ENCODE measurements around the gene CNNM2.

Gene CNNM2

DNA sequence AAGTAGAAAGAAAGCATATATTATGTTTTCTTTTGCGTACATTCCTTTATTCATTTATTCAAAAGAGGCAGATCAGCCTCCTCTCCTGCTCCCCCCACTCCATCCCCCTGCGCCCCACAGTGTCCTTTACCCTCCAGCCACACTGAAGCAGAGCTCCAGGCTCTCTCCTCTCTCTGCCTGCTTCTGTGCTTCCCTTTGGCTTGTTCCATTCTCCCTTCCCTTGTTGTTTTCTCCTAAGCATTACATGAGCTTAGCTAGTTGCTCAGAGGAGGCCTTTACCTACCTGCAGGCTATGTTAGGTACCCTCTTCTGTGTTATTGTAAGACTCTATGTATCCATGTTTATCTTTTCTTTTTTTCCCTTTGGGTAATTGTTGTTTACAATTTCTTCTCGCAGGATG is 27.4 kb downstream of the CNNM2 start:
- no peak overlapping the region for H3K4me3 ChIP-seq (ENCODE audit: low read length)
- no peak overlapping the region for H3K27ac ChIP-seq (ENCODE audit: low read length)
- DNase-seq (ENCODE audit: low read depth, low spot score), result no peak
- no CpG with 5 or more reads among the region's 3 CpGs for WGBS (ENCODE audit: insufficient coverage, insufficient read length)
- H3K4me1 ChIP-seq (ENCODE audit: control insufficient read depth, insufficient read depth, low read length), result no peaks in the 10 kb centered on the region
- no peaks in the 10 kb centered on the region for H3K36me3 ChIP-seq (ENCODE audit: control insufficient read depth, insufficient read depth, low read length)
- no peaks in the 10 kb centered on the region for H3K9me3 ChIP-seq (ENCODE audit: control insufficient read depth, insufficient read depth, low read length)
- no peaks in the 10 kb centered on the region for H3K27me3 ChIP-seq (ENCODE audit: control insufficient read depth, insufficient read depth, low read length)

DNA sequence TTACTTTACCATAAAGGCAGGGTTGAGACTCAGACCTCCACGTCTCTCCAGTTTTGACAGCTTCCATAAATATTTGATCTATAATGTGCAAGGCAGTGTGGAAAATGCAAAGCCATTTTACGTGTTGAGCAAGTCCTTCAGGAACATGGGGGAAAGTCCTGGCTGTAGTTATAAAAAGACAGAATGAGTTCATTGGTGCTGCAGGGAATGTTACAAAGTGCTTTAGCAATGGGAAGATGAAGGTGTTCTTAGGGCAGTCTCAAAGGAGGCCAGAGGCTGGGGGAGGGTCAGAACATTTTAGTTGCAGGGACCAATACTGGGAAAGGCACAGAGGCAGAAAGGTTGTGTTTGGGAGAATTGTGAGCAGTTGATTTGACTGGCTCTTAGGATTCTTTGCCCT is 27.9 kb downstream of the CNNM2 start:
- no peaks in the 10 kb centered on the region for H3K9me3 ChIP-seq (ENCODE audit: control insufficient read depth, insufficient read depth, low read length)
- H3K27ac ChIP-seq (ENCODE audit: low read length), result no peak overlapping the region
- DNase-seq (ENCODE audit: low read depth, low spot score), result no peak
- no peaks in the 10 kb centered on the region for H3K27me3 ChIP-seq (ENCODE audit: control insufficient read depth, insufficient read depth, low read length)
- no peak overlapping the region for H3K4me3 ChIP-seq (ENCODE audit: low read length)
- WGBS (ENCODE audit: insufficient coverage, insufficient read length), result no CpG with 5 or more reads among the region's 2 CpGs
- H3K4me1 ChIP-seq (ENCODE audit: control insufficient read depth, insufficient read depth, low read length), result no peaks in the 10 kb centered on the region
- no peaks in the 10 kb centered on the region for H3K36me3 ChIP-seq (ENCODE audit: control insufficient read depth, insufficient read depth, low read length)

DNA sequence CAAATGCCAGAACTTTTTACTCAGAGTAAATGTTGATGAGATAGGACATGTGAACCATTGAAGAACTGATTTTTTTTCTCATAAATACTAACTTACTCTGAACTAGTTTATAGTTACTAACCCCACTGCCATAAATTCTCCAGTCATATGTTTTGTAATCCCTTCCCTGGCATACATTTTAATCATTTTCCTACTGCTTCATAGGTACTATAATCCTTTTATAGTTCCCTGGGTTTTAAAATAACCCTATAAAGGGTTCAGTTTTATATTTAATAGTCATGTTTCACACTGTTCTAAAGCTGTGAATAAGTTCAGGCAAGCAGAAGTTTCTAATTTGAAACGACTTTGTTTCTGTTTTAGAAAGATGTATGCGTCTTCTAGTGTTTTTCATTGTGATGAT is 28.9 kb downstream of the CNNM2 start:
- no CpG with 5 or more reads among the region's 2 CpGs for WGBS (ENCODE audit: insufficient coverage, insufficient read length)
- no peaks in the 10 kb centered on the region for H3K36me3 ChIP-seq (ENCODE audit: control insufficient read depth, insufficient read depth, low read length)
- H3K4me1 ChIP-seq (ENCODE audit: control insufficient read depth, insufficient read depth, low read length), result no peaks in the 10 kb centered on the region
- H3K27me3 ChIP-seq (ENCODE audit: control insufficient read depth, insufficient read depth, low read length), result no peaks in the 10 kb centered on the region
- no peaks in the 10 kb centered on the region for H3K9me3 ChIP-seq (ENCODE audit: control insufficient read depth, insufficient read depth, low read length)
- DNase-seq (ENCODE audit: low read depth, low spot score), result no peak
- no peak overlapping the region for H3K4me3 ChIP-seq (ENCODE audit: low read length)
- no peak overlapping the region for H3K27ac ChIP-seq (ENCODE audit: low read length)

DNA sequence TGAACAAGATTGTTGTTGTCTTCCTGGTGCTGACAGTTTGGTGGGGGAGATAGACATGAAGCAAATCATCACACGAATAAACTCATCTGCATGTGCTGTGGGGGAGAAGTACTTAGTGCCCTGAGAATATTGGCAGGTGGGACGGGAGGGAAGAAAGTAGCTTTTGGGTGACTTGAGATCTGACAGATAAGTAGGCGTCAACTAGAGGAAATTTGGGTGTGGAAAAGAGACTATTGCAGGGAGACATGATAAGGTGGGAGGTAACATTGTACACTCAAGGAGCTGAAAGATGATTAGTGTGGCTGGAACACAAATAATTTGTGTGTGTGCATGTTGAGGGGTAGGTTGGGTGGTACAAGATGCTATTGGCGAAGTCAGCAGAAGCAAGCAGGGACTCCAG is 30.1 kb downstream of the CNNM2 start:
- WGBS (ENCODE audit: insufficient coverage, insufficient read length), result no CpG with 5 or more reads among the region's 4 CpGs

DNA sequence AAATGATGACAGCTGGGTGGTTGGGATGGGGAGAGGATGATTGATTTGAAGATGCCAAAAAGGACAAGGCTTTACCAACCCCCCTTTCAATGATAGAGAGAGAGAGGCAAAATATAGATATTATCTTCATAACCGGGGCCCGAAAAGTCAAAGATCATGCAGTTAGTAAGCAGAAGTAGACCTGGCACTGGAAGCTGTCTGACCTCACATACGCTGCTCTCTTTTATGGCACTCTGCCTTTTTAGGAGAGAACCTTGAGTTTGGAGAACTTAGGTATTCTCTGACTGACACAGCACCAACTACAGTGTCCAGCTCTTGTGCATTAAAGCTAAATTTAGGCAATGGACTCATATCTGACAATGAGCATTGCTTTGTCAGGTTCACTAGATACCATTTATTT is 30.7 kb downstream of the CNNM2 start:
- Histone ChIP-seq H3K27ac (ENCODE audit: low read length) (no peak overlapping the region), H3K27me3 (ENCODE audit: control insufficient read depth, insufficient read depth, low read length) (no peaks in the 10 kb centered on the region), H3K36me3 (ENCODE audit: control insufficient read depth, insufficient read depth, low read length) (no peaks in the 10 kb centered on the region), H3K9me3 (ENCODE audit: control insufficient read depth, insufficient read depth, low read length) (no peaks in the 10 kb centered on the region), H3K4me3 (ENCODE audit: low read length) (no peak overlapping the region), H3K4me1 (ENCODE audit: control insufficient read depth, insufficient read depth, low read length) (no peaks in the 10 kb centered on the region)
- no CpG with 5 or more reads among the region's 3 CpGs for WGBS (ENCODE audit: insufficient coverage, insufficient read length)
- no peak for DNase-seq (ENCODE audit: low read depth, low spot score)

More for the DNA sequence above, 30.1 kb downstream of the CNNM2 start:
- H3K4me1 ChIP-seq (ENCODE audit: control insufficient read depth, insufficient read depth, low read length), result no peaks in the 10 kb centered on the region
- no peak overlapping the region for H3K4me3 ChIP-seq (ENCODE audit: low read length)
- no peaks in the 10 kb centered on the region for H3K9me3 ChIP-seq (ENCODE audit: control insufficient read depth, insufficient read depth, low read length)
- H3K27ac ChIP-seq (ENCODE audit: low read length), result no peak overlapping the region
- DNase-seq (ENCODE audit: low read depth, low spot score), result no peak
- no peaks in the 10 kb centered on the region for H3K27me3 ChIP-seq (ENCODE audit: control insufficient read depth, insufficient read depth, low read length)
- H3K36me3 ChIP-seq (ENCODE audit: control insufficient read depth, insufficient read depth, low read length), result no peaks in the 10 kb centered on the region

DNA sequence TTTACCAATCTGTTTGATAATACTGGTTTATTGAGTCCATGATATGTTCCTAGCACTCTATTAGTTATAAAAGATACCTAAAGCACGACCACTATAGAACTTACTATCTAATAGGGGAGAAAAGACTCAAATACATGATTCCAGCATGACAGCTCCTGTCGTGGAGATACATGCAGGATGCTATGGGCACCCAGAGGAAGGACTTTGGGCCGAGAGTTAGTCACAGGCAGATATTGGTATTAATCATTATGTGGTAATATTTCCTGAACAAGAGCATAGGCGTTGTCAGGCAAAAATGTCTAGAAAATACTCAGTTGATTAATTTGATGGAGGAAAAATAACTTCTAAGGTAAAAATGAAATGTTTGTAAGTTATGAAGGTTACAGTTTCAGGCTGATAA is 31.8 kb downstream of the CNNM2 start:
- Histone ChIP-seq H3K4me1 (ENCODE audit: control insufficient read depth, insufficient read depth, low read length) (no peaks in the 10 kb centered on the region), H3K27ac (ENCODE audit: low read length) (no peak overlapping the region), H3K36me3 (ENCODE audit: control insufficient read depth, insufficient read depth, low read length) (no peaks in the 10 kb centered on the region), H3K27me3 (ENCODE audit: control insufficient read depth, insufficient read depth, low read length) (no peaks in the 10 kb centered on the region), H3K9me3 (ENCODE audit: control insufficient read depth, insufficient read depth, low read length) (no peaks in the 10 kb centered on the region), H3K4me3 (ENCODE audit: low read length) (no peak overlapping the region)
- WGBS (ENCODE audit: insufficient coverage, insufficient read length), result no CpG with 5 or more reads among the region's 4 CpGs
- no peak for DNase-seq (ENCODE audit: low read depth, low spot score)

DNA sequence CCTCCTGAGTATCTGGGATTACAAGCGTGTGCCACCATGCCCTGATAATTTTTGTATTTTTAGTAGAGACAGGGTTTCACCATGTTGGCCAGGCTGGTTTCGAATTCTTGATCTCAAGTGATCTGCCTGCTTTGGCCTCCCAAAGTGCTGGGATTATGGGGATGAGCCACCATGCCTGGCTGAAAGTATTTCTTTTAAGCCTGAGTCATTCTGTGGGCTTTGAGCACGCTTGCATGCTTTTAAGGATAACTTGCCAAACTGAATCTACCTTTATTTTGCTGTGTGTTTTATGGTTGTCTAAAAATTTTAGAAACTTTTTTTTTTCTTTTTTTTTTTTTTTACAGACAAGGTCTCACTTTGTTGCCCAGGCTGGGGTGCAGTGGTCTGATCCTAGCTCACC is 33.2 kb downstream of the CNNM2 start:
- Histone ChIP-seq H3K4me3 (ENCODE audit: low read length) (no peak overlapping the region), H3K9me3 (ENCODE audit: control insufficient read depth, insufficient read depth, low read length) (no peaks in the 10 kb centered on the region), H3K27ac (ENCODE audit: low read length) (no peak overlapping the region), H3K36me3 (ENCODE audit: control insufficient read depth, insufficient read depth, low read length) (no peaks in the 10 kb centered on the region), H3K27me3 (ENCODE audit: control insufficient read depth, insufficient read depth, low read length) (no peaks in the 10 kb centered on the region), H3K4me1 (ENCODE audit: control insufficient read depth, insufficient read depth, low read length) (no peaks in the 10 kb centered on the region)
- no peak for DNase-seq (ENCODE audit: low read depth, low spot score)
- WGBS (ENCODE audit: insufficient coverage, insufficient read length), result no CpG with 5 or more reads among the region's 3 CpGs

DNA sequence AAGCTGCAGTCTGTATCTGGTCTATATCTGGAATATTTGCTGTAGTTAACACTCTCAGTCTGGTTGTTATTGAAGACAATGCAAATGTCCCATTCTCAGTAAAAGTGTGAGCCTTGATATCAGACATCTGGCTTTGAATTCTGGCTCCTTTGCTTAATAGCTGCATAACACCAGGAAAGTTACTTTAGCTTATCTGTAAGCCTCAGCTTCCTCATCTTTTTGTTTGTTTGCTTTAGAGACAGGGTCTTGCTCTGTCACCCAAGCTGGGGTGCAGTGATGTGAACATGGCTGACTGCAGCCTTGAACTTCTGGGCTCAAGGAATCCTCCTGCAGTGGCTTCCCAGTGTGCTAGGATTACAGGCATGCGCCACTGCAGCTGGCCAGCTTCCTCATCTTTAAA is 41.3 kb downstream of the CNNM2 start:
- H3K27ac ChIP-seq (ENCODE audit: low read length), result no peak overlapping the region
- no peaks in the 10 kb centered on the region for H3K9me3 ChIP-seq (ENCODE audit: control insufficient read depth, insufficient read depth, low read length)
- no peaks in the 10 kb centered on the region for H3K36me3 ChIP-seq (ENCODE audit: control insufficient read depth, insufficient read depth, low read length)
- no peak for DNase-seq (ENCODE audit: low read depth, low spot score)
- no peaks in the 10 kb centered on the region for H3K4me1 ChIP-seq (ENCODE audit: control insufficient read depth, insufficient read depth, low read length)
- no CpG with 5 or more reads among the region's 1 CpG for WGBS (ENCODE audit: insufficient coverage, insufficient read length)
- H3K27me3 ChIP-seq (ENCODE audit: control insufficient read depth, insufficient read depth, low read length), result no peaks in the 10 kb centered on the region
- H3K4me3 ChIP-seq (ENCODE audit: low read length), result no peak overlapping the region; the same call in 1 of the 2 replicates

DNA sequence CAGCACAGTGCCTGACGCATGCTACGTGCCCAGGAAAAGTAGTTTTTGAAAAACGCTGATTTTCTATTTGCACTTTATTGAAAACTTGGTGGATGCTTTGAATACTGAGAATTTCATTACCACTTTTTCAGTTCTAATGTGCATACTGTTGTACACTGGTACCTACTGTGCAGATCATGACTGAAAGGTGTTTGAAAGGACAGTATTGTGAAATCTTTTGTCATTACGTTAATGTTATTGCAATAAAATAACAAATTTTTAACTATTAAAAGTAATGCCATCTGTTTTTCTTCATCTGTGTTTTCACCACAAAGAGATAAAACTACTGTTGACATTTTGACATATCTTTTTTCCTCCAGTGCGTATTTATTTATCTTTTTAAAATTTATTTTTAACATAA is 42.1 kb downstream of the CNNM2 start:
- Histone ChIP-seq H3K4me3 (ENCODE audit: low read length) (no peak overlapping the region), H3K36me3 (ENCODE audit: control insufficient read depth, insufficient read depth, low read length) (no peaks in the 10 kb centered on the region), H3K27ac (ENCODE audit: low read length) (no peak overlapping the region), H3K4me1 (ENCODE audit: control insufficient read depth, insufficient read depth, low read length) (no peaks in the 10 kb centered on the region), H3K9me3 (ENCODE audit: control insufficient read depth, insufficient read depth, low read length) (no peaks in the 10 kb centered on the region), H3K27me3 (ENCODE audit: control insufficient read depth, insufficient read depth, low read length) (no peaks in the 10 kb centered on the region)
- WGBS (ENCODE audit: insufficient coverage, insufficient read length), result no CpG with 5 or more reads among the region's 5 CpGs
- DNase-seq (ENCODE audit: low read depth, low spot score), result no peak

DNA sequence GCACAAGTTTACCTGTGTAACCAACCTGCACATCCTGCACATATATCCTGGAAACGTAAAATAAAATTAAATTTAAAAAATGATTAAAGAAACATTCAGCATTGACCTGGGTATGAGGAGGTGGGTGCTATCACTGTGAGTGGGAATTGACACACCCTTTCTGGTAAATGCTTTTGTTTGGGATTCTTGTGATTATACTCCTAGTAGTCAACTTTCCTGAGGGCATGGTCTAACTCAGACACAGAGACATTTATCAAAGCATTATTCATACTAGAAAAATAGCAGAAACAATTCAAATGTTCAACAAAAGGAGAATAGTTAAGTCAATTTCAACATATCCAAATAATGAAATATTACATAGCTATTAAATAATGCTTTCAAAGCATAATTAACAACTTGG is 44.2 kb downstream of the CNNM2 start:
- no CpG with 5 or more reads among the region's 1 CpG for WGBS (ENCODE audit: insufficient coverage, insufficient read length)
- Histone ChIP-seq H3K9me3 (ENCODE audit: control insufficient read depth, insufficient read depth, low read length) (no peaks in the 10 kb centered on the region), H3K4me3 (ENCODE audit: low read length) (no peak overlapping the region), H3K27me3 (ENCODE audit: control insufficient read depth, insufficient read depth, low read length) (no peaks in the 10 kb centered on the region), H3K36me3 (ENCODE audit: control insufficient read depth, insufficient read depth, low read length) (no peaks in the 10 kb centered on the region), H3K27ac (ENCODE audit: low read length) (no peak overlapping the region), H3K4me1 (ENCODE audit: control insufficient read depth, insufficient read depth, low read length) (no peaks in the 10 kb centered on the region)
- no peak for DNase-seq (ENCODE audit: low read depth, low spot score)

DNA sequence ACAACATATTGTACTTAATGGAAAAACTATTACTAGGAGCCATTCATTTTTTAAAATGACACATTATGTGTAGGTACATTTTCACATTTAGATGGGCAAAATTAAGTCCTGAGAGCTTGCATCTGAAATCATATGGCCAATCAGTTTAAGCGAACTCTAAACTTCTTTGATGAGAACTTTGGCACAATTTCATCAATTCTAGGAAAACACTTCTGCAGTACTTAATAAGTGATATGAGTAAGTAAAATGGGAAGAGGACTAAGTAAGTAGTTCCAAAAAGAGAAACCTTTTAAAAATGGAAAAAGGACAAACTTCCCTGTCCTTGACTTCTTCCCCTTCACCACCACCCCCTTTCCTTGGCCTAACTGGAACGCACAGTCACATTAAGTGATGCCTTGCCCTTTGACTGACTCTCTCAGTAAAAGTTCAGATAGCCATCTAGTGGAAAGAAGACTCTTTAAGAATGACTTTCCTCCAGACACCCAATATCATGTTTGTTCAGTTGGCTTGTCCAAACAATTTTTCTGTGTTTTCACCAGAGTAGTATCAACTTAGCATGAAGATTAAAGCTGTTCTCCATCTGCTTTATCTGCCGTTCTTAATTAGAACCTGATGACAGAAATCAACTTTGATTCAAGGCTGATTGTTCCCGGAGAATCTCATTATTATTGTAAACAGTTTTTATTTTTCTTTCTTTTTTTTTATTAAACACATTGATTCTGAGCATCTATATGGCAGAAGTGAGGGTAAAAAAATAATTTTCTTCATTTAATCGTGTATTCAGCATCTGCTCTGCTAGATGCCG is 45.1 kb downstream of the CNNM2 start:
- no peaks in the 10 kb centered on the region for H3K27me3 ChIP-seq (ENCODE audit: control insufficient read depth, insufficient read depth, low read length)
- H3K27ac ChIP-seq (ENCODE audit: low read length), result no peak overlapping the region

More for the DNA sequence above, 45.1 kb downstream of the CNNM2 start:
- H3K9me3 ChIP-seq (ENCODE audit: control insufficient read depth, insufficient read depth, low read length), result no peaks in the 10 kb centered on the region
- H3K4me1 ChIP-seq (ENCODE audit: control insufficient read depth, insufficient read depth, low read length), result no peaks in the 10 kb centered on the region
- no peak for DNase-seq (ENCODE audit: low read depth, low spot score)
- no peaks in the 10 kb centered on the region for H3K36me3 ChIP-seq (ENCODE audit: control insufficient read depth, insufficient read depth, low read length)
- H3K4me3 ChIP-seq (ENCODE audit: low read length), result no peak overlapping the region
- WGBS (ENCODE audit: insufficient coverage, insufficient read length), result no CpG with 5 or more reads among the region's 6 CpGs

All from iPS DF 6.9 (cell line).